HG02981 (cell line): ENCODE results near the gene PCIF1.

Source experiments
- ATAC-seq: cut with Tn5 transposase; IDR thresholded peaks from one replicate; pipeline ENCODE4 v1.9.1; 2021; ENCODE audit warnings: mild to moderate bottlenecking, moderate library complexity; ENCODE audit not compliant: unreplicated experiment

Gene PCIF1

DNA sequence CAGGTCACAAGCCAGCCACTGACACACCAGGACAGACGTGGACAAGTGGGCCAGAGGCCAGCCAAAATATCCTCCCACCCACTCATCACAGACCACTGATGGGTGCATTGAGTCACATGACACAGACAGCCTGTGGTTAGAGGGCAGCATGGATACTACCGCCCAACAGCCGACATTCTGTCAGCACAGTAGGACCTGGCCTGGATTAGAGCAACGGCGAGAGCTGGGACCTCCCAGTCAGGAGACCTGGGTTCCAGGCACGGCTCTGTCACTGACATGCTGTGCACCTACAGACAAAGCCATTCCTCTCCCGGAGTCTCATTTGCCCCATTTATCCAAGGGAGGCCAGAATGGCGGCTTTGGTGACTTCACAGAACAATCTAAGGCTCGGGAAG is 29.5 kb downstream of the PCIF1 start:
- no peak for ATAC-seq

DNA sequence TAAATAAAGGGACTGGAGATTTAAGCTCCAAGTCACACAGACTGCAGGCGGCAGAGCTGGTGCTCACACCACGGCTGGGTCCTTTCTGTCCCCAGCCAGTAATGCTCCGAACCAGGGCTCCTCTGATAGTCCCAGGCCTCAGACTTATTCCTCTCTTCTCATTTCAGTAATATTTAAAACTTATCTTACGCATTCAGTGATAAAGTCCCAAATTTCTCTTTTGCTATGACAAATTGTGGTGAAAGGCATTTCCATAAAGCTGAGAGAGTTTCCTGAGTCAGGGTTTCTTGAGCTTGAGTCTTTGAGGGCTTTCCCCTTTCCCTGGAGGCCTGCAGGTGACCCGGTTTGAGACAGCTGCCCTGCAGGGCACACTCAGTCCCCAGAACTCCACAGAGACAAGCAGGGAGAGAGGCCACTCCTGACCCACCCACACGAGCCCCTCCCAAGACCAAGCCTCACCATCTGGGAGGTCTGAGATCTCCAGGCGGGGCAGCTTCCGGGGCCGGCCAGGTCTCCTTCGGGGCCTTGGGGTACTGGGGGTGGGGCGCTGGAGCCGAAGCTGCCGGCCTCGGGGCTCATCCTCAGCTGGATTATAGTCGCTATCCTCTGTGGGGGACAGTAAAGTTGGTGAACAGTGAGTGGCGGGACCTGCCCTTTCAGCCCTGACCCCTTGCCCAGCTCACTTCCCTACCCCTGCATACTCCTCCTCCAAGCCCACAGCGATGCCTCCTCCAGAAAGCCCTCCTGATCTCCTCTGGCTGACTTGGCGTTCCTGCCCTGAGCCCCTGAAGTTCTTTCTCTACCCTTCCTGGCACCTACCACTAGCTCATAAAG is 30.9 kb downstream of the PCIF1 start:
- ATAC-seq, result no peak

DNA sequence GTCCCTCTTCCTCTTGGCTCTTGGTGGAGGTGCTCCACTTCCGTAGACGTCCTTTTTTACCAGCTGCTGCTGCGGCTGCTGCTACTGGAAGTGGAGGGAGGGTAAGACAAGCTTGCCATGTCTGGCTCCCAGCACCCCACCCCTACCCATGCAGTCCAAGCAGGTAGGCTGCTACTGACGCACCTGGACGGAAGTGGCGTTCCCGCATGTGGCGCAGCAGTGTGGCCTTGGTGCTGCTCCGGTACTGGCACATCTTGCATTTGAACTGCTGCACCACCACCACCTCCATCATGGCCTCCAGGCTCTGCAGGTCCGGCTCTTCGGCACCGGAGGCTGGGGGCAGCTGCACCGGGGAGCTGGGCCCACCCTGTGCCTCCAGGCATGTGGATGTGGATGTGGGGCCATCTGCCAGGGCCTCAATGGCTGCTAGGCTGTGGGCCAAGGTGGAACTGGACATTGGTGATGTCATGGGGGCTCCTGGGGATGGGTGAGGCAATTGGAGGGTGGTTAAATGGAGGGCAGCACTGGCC is 33.1 kb downstream of the PCIF1 start:
- ATAC-seq, result no peak

DNA sequence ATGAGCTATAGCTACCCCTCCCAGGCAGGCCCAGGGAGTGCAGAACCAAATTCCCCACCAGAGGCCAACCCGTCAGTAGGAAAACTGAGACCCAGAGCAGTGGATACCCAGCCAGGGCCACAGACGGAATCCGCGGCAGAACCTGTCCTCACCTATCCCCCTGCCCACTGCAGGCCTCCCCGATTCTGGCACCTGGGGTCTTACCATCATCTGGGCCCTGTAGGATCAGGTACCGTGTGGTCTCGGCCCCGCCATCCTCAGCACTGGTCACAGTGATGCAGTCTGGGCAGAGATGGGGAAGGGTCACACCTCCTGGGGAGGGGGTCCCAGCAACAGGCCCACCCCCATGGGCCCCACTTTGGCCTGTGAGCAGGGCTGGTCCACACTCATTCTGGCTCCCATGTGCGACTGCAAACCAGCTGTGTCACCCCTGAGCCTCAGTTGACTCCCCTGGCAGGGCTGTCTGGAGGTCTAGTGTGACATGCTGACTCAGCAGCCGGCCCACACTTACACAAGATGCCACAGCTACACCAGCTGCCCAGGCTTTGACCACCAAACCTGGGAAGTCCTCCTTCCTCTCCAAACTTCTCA is 33.7 kb downstream of the PCIF1 start:
- ATAC-seq, result no peak

DNA sequence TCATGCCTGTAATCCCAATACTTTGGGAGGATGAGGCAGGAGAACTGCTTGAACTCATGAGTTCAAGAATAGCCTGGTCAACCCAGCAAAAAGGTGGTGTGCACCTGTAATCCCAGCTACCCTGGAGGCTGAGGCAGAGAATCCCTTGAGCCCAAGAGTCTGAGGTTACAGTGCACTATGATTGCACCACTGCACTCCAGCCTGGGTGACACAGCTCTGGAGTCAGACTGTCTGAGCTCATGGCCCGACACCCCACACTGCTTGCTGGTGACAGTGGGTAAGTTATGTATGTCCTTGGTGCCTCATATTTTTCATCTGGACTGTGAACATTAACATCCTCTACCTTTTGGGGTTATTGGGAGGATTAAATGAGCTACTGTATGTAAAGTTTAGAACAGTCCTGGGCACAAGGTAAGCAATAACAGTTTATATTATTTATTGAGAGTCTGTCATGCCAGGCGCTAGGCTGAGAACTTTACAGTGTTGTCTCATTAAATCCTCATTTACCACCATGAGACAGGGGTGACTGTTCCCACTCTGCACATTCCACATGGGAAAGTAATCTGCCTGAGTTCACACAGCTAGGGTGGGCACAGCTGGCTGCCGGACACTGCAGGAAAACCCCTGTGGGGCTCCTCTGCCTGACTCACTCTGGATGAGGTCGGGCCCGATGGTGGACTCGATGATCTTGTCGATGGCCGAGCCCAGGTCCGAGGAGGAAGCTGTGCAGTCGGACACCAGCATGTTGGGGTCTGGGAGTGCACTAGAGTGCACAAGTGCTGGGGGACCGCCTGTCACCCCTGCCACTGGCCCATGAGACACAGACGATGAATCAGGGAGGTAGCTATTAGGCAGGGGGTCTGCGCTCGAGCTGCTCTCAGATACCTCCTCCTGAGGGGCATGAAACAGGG is 34.6 kb downstream of the PCIF1 start:
- ATAC-seq, result no peak

DNA sequence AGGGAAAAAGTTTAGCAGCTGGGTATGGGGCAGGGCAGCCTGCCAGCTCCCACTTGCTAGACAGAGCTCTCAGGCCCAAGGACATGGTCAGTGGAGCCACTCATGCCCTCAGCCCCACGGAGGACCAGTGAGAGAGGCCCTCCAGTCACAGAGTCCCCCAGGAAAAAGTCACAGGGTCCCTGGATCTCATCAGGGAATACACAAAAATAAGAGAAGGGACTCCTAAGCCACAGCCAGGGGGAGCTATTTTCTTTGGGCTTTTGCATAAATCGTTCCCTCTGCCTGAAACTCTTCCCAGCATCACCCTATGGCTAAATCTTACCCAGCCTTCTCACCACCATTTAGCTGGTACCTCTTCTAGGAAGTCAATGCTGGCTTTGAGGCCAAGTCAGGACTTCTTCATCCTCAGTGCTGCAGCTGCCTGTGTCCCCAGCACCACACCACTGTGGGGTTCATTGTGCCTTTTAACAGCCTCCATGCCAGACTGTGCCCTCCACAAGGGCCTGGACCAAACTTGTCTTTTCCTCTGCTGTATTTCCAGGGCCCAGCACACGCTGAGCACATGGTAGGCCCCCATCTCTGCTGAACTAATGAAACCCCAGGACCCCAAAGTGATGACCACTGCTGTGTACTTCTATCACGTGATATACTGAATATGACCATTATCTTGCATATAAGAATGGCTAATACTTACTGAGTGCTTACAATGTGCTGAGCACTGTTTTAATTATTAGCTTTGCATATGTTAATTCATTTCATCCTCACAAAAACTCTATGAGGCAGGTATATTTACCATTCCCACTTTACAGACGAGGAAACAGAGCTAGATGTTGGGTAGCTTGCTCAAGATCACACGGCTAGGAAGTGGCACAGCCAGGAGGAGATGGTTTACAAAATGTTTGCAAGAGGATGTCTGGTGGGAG is 35.5 kb downstream of the PCIF1 start:
- no peak for ATAC-seq

DNA sequence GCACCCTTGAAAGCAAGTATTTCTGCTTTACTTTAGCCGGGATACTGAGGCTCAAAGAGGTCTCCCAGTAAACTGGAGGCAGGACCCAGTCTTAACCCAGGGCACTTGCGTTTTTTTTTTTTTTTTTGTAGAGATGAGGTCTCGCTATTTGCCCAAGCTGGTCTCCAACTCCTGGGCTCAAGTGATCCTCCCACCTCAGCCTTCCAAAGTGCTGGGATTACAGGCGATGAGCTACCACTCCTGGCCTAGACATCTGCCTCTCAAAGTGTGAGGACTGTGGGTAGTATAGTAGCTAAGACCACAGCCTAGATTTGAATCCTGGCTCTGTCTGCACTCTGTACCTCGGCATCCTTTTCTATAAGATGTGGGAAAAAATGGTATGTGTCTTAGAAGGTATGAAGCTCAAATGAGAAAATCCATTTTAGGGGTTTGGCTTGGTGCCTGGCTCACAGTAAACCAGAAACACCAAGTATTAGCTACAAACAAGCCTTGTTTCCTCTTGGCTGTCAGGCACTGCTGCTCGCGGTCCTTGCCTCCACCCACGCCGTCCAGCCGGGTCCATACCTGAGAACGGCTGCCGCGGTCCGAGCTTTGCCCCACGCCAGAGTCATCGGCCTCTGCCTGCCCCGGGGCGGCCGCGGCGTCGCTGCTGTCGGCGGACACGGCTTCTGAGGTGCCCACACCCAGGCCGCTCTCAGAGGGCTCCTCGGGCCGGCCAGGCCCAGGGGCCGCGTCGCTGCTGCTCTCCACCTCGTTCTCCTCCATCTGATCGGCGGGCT is 36.4 kb downstream of the PCIF1 start:
- ATAC-seq, result peak; percentile 3

DNA sequence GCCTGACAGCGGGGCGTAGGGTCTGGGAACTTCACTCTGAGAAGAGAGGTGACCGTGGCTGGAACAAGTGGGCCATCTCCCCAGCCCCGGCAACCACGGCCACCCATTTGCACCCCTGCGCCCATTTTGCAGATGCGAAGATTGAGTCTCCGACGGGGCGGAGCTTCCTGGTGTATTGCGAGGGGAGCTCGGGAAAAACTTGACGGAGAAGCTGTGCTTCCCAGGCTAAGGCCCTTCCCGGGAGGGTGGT is 36.9 kb downstream of the PCIF1 start:
- ATAC-seq, result no peak

DNA sequence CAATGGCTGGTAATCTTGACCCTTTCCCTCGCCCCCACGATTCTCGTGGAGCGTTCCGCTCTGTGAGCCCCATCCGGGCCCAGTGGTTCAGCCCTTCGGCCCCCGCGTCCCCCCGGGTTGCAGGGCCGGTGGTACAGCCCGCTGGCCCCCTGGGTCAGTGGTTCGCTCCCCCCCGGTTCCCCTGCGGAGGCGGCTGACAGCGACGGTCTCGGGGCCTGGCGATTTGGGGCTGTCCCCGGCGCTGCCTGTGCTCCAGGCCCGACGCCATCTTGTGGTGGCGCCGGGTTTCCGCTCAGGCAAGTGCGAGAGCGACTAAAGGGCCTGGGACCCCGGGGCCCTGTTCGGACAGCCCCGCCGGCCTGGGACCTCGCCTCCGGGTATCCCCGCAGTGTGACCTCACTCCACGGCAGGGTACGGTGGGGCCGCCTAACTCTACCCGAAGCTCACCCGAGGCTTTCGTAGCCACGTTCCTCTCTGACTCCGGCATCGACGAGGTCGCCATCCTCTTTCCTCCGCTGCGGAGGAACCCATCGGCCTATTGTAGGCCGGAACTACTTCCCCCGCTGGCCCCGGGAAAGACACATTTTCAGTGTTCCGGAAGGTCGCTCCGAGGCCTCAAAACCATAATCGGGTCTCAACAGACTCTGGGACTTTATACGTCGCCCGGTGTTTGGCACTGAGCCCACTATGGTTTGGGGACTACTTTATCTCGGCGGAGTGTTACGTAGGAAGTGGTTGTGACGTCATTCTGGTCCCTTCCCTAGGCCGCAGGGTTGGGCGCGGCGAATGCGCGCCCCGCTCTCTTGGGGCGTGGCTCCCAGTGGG is 37.4 kb downstream of the PCIF1 start, which contains the start of gene ZNF335:
TSS of gene ZNF335 (minus strand) at position 529 of the 825 bp plus-strand sequence. CDS start 793 bp downstream, outside the sequence.
- ATAC-seq, result peak; percentile 72

DNA sequence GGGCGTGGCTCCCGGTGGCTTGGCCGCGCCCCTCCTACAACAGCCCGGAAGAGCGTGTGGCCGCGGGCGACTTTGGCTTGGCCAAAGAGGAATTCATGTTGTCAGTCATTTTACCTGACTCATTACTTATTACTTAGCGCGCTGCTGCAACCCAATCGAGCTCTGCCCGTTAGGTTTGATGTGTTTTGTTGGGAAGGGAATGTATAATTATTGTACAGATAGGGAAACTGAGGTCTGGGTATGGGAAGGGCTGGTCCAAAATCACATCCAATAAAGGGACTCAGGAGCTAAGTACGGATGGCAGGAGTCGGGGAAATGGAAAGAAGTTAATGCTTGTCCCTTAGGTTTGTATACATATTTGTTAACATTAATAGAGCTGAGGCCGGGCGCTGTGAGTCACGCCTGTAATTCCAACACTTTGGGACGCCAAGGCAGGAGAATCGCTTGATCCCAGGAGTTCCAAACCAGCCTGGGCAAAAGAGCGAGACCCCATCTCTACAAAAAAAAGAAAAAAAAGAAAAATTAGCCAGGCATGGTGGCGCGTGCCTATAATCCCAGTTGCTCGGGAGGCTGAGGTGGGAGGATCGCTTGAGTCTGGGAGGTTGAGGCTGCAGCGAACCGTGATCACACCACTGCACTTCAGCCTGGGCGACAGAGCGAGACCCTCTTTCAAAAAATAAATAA is 38.2 kb downstream of the PCIF1 start:
- ATAC-seq, result no peak

DNA sequence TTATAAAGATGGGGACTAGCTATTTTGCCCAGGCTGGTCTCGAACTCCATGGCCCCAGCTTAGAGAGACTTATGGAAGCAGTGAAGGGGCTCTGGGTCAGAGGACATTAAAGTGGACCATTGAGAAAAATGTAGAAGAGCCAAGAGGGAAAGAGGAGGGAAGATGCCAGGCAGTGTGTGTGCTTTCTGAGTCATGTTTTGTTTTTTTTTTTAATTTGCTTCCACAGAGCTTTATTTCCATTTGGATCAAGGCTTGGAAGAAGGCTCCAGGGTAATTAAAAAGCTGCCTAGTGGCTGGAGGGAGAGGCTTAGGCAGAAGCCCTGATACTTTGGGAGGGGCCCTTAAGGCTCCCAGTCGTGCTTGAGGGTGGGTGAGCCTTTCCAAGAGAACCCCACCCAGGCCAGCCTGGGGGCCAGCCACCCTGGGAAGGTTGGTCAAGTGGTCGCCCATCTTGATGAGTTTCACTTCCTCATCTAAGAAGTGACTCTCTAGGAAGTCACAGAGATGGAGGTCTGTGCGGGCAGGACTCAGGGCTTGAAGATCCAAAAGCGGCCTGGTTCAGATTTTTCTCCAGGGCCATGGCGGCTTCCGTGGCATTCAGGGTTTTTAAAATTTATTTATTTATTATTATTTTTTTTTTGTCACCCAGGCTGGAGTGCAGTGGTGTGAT is 40.5 kb downstream of the PCIF1 start:
- ATAC-seq, result no peak

DNA sequence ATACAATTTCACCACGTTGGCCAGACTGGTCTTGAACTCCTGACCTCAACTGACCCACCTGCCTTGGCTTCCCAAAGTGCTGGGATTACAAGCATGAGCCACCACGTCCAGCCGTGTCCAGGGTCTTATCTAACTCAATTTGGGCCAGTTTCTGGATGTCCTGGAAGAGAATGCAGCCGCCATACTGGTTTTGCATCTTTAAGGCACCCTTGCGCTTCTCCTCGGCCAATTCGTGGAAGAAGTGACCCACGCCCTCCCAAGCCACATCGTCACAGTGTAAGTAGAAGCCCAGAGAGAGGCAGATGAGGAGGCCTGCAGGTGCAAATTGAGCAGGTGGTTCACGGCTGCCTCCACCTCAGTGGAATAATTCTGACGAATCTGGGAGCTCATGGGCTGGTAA is 41.2 kb downstream of the PCIF1 start:
- no peak for ATAC-seq

DNA sequence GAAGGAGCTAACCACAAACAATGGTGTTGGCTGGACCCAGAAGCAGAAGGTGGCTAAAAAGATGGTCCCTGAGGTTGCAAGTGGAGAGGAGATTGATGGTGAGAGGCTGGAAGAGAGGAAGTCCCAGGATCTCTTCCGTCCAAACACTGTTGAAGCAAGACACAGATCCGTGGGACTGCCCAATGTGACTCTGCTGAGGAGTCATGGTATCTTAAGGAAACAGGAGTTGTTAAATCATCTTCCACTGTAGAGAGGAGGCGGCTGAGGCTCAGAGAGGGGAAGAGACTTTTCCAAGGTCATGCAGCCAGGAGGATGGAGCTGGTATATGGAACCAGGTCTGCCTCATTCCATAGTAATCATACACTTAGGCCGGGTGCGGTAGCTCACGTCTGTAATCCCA is 41.6 kb downstream of the PCIF1 start:
- ATAC-seq, result no peak

DNA sequence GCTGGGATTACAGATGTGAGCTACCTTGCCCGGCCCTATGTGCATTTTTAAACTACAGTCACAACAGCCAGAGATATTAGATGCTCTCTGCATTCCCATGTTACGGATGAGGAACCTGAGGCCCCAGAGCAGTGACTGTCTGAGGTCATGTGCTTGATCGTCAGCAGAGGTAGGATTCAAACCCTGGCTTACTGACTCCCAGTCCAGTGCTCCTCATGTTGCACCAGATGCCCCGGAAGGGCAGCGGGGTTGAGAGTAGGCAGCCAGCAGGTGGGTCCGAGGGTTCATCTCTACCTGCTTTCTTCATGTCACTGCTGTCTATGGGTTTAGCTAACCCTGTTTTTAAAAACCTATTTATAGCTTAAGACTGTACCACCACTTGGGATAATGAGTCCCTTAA is 46.8 kb downstream of the PCIF1 start:
- no peak for ATAC-seq

DNA sequence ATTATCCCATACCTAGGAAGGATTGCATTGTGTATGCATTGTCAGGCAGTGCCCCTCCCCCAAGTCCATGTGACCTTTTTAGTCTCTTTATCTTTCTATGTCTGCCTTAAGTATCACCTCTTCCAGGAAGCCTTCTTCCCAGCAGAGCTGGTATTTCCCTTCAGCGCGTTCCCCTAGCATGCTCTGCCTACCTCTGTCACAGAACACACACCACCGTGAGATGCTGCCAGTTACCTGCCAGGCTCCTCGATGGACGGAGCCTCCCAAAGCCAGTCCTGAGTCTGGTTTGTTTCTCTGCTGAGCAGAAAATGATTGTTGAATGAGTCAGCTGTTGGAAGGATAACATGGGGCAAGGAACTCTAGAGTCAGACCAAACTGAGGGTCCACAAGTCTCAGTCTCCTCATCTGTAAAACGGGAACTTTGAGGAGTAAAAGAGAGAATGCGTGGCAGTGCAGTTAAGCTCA is 48.8 kb downstream of the PCIF1 start:
- no peak for ATAC-seq

DNA sequence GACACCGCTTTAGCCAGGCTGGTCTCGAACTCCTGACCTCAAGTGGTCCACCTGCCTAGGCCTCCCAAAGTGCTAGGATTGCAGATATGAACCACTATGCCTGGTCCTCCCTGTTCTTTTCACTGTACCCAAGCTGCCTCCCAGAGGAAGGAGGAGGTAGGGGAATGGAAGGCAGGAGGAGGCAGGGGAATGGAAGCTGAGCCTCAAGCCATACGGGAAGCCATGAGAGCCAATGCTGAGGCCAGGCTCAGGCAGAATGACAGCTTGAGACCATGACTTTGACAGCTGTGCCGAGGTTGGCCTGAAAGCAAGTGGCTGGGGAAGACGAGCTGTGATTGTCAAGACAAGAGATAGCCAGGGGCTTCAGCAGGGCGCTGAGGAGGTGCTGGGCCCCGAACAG is 51.1 kb downstream of the PCIF1 start:
- no peak for ATAC-seq

DNA sequence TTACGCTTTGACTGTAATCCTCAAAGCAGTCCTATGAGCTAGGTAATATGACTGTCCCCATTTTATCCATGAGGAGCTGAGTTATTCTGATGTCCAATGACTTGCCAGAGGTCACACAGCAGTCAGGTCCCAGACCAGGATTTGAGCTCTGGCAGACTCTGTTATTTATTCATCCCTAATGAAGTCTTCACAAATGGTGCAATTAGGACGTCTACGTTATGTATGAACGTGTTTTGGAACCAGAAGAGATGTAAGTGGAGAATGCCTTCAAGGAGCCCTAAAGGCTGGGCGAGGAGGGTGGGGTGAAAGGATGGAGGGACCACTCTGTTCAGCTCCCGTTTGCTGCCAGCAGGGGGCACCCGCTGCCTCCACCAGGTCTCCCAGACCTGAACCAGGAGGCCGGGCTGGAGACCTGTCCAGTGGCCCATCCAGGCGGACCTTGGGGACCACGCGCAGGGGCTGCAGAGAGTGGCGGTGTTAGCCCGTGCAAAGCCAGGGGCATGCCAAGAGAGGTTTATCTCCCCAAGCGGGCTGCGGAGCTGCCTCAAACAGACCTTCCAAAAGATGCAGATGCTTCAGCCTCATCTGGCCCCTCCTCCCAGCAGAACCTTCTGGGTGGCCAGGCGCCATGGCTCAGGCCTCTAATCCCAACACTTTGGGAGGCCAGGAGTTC is 52.8 kb downstream of the PCIF1 start:
- ATAC-seq, result no peak
